Neural cell (in vitro differentiated cells): ENCODE data around the gene SAMD9. TPM values are rescaled to one million over a fixed set of nuclear protein-coding genes. Genes with fewer than 3 reads are reported as not detected.
"Not testable (repeated sequence)": the region's sequence is repeated elsewhere in the genome, so short reads cannot be mapped to it uniquely, and the experiment has no call there.

Experiments used
- H2AFZ ChIP-seq: fragments of 200-600, 300-800 bp; sonication (generic), shearing (Covaris generic); 2 replicates; pipeline ENCODE4 v1.6.0; 2014; ENCODE audit warnings: low read depth, mild to moderate bottlenecking, antibody characterized with exemption, low read length, moderate library complexity
- H3F3A ChIP-seq: fragments of 200-600 bp; shearing (Covaris generic); 2 replicates; pipeline ENCODE4 v1.6.1; 2016; ENCODE audit warnings: mild to moderate bottlenecking, moderate library complexity, mixed read lengths, antibody characterized with exemption, low read length; ENCODE audit not compliant: insufficient read depth, poor library complexity, severe bottlenecking
- H3K27ac ChIP-seq: fragments of 200-600, 300-800 bp; sonication (generic), shearing (Covaris generic); 2 replicates; pipeline ENCODE4 v1.5.1; 2014; ENCODE audit warnings: mild to moderate bottlenecking, low read length, moderate library complexity
- H3K27me3 ChIP-seq: fragments of 300-800, 200-600 bp; sonication (generic), shearing (Covaris generic); 2 replicates; pipeline ENCODE4 v1.6.0; 2014; ENCODE audit warnings: mild to moderate bottlenecking, low read depth, low read length, moderate library complexity; ENCODE audit not compliant: insufficient read depth
- H3K36me3 ChIP-seq: fragments of 300-800, 200-600 bp; sonication (generic), shearing (Covaris generic); 2 replicates; pipeline ENCODE4 v1.5.1; 2014; ENCODE audit warnings: mild to moderate bottlenecking, antibody characterized with exemption, low read length, moderate library complexity; ENCODE audit not compliant: insufficient read depth
- H3K4me2 ChIP-seq: fragments of 300-800, 200-600 bp; sonication (generic), shearing (Covaris generic); 2 replicates; pipeline ENCODE4 v1.6.0; 2014; ENCODE audit warnings: mild to moderate bottlenecking, low read length
- H3K4me3 ChIP-seq: fragments of 300-800, 200-600 bp; sonication (generic), shearing (Covaris generic); 2 replicates; pipeline ENCODE4 v1.5.1; 2014; ENCODE audit warnings: mild to moderate bottlenecking, low read length, moderate library complexity
- H3K79me2 ChIP-seq: fragments of 200-600 bp; shearing (Covaris generic); replicated peaks from 2 replicates; pipeline ENCODE4 v1.6.0; 2014; ENCODE audit warnings: mild to moderate bottlenecking, low read length, moderate library complexity; ENCODE audit not compliant: insufficient read depth
- H3K9ac ChIP-seq: fragments of 300-800, 200-600 bp; sonication (generic), shearing (Covaris generic); 2 replicates; pipeline ENCODE4 v1.6.1; 2016; ENCODE audit warnings: mild to moderate bottlenecking, low read length, mixed read lengths
- H3K9me2 ChIP-seq: fragments of 200-600 bp; shearing (Covaris generic); 2 replicates; pipeline ENCODE4 v1.6.1; 2016; ENCODE audit warnings: mild to moderate bottlenecking, low read length, mixed read lengths; ENCODE audit not compliant: insufficient read depth
- H3K9me3 ChIP-seq: fragments of 200-600, 300-800 bp; sonication (generic), shearing (Covaris generic); 2 replicates; pipeline ENCODE4 v1.6.1; 2016; ENCODE audit warnings: mild to moderate bottlenecking, mixed run types, low read length, moderate library complexity, mixed read lengths
- H4K20me1 ChIP-seq: fragments of 200-600 bp; shearing (Covaris generic); 2 replicates; pipeline ENCODE4 v1.6.1; 2016; ENCODE audit warnings: mild to moderate bottlenecking, mixed run types; ENCODE audit not compliant: insufficient read depth
- EP300 ChIP-seq: fragments of 450-650 bp; conservative IDR thresholded peaks from 2 replicates; pipeline ENCODE4 v1.6.1; 2014; ENCODE audit warnings: antibody characterized with exemption, mild to moderate bottlenecking, moderate library complexity; ENCODE audit not compliant: poor library complexity, severe bottlenecking
- EZH2 ChIP-seq: fragments of 200-600, 300-800 bp; shearing (Covaris generic), sonication (generic); IDR thresholded peaks from 2 replicates; pipeline ENCODE4 v1.6.1; 2014; ENCODE audit warnings: antibody characterized with exemption, low read length, borderline replicate concordance, mild to moderate bottlenecking; ENCODE audit not compliant: insufficient read depth, poor library complexity, severe bottlenecking
- POLR2AphosphoS5 ChIP-seq: IDR thresholded peaks from 2 replicates; pipeline ENCODE4 v1.6.1; 2012
- SMC3 ChIP-seq: fragments of 450-650 bp; conservative IDR thresholded peaks from 2 replicates; pipeline ENCODE4 v1.6.1; 2014; ENCODE audit warnings: antibody characterized with exemption, mild to moderate bottlenecking, moderate library complexity; ENCODE audit not compliant: poor library complexity
- polyA plus RNA-seq: library from polyadenylated mRNA; depleted of rRNA; stranded (reverse); fragments of >200 nt; gene quantifications from 2 replicates; pipeline ENCODE4 v1.2.3, GENCODE V29; 2014
- TF ChIP-seq, protein P1 (sequence below): fragments of 450-650 bp; IDR thresholded peaks from 2 replicates; pipeline ENCODE4 v1.5.1; 2014; ENCODE audit warnings: antibody characterized with exemption, mild to moderate bottlenecking, moderate library complexity; ENCODE audit not compliant: poor library complexity, severe bottlenecking

Gene SAMD9
- polyA plus RNA-seq, 1 donor from 2014 or later: not detected

DNA sequence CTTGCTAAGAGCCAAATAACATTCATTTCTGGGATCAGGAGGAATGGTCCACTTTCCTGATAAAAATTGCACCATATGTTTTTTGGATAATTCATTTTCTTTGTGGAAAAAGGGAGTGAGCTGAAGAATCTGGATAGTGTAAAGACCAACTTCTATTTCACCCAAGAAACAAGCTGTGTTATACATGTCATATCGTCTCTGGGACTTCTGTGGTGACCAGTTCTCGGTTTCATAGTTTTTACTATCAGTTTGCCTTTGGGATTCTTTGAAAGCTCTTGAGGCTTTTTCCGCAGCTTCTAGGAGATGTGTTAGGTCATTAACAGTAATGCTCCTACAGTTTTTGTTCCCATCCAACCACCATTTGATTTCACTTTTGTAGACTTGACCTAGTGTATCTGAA is 14.4 kb upstream of the SAMD9 start:
- Histone ChIP-seq H3K27me3 (no peaks in the 10 kb centered on the region), H3K27ac (no peak overlapping the region), H3K36me3 (no peaks in the 10 kb centered on the region), H3K9me2 (no peaks in the 10 kb centered on the region), H3K79me2 (no peaks in the 10 kb centered on the region), H3K9me3 (no peaks in the 10 kb centered on the region), H2AFZ (no peak overlapping the region), H3K4me2 (no peak overlapping the region), H3K9ac (no peak overlapping the region), H3K4me3 (no peak overlapping the region), H4K20me1 (no peaks in the 10 kb centered on the region), H3F3A (no peaks in the 10 kb centered on the region)
- TF ChIP-seq SMC3: no peak
- TF ChIP-seq POLR2AphosphoS5: no peak
- TF ChIP-seq, protein P1, sequence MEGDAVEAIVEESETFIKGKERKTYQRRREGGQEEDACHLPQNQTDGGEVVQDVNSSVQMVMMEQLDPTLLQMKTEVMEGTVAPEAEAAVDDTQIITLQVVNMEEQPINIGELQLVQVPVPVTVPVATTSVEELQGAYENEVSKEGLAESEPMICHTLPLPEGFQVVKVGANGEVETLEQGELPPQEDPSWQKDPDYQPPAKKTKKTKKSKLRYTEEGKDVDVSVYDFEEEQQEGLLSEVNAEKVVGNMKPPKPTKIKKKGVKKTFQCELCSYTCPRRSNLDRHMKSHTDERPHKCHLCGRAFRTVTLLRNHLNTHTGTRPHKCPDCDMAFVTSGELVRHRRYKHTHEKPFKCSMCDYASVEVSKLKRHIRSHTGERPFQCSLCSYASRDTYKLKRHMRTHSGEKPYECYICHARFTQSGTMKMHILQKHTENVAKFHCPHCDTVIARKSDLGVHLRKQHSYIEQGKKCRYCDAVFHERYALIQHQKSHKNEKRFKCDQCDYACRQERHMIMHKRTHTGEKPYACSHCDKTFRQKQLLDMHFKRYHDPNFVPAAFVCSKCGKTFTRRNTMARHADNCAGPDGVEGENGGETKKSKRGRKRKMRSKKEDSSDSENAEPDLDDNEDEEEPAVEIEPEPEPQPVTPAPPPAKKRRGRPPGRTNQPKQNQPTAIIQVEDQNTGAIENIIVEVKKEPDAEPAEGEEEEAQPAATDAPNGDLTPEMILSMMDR: no peak
- TF ChIP-seq EP300: no peak
- no peak for TF ChIP-seq EZH2

DNA sequence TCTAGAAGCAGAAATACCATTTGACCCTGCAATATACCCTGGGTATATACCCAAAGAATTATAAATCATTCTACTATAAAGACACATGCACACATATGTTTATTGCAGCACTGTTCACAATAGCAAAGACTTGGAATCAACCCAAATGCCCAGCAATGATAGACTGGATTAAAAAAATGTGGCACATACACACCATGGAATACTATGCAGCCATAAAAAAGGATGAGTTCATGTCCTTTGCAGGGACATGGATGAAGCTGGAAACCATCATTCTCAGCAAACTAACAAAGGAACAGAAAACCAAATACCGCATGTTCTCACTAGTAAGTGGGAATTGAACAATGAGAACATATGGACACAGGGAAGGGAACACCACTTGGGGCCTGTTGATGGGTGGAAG is 9.2 kb upstream of the SAMD9 start:
- not testable (repeated sequence) for H3K27ac ChIP-seq, H3K9me3 ChIP-seq, H3K27me3 ChIP-seq, H2AFZ ChIP-seq, H3K4me3 ChIP-seq, H3K9me2 ChIP-seq, H3K4me2 ChIP-seq, H3K36me3 ChIP-seq, H4K20me1 ChIP-seq, H3K79me2 ChIP-seq, H3F3A ChIP-seq, H3K9ac ChIP-seq

DNA sequence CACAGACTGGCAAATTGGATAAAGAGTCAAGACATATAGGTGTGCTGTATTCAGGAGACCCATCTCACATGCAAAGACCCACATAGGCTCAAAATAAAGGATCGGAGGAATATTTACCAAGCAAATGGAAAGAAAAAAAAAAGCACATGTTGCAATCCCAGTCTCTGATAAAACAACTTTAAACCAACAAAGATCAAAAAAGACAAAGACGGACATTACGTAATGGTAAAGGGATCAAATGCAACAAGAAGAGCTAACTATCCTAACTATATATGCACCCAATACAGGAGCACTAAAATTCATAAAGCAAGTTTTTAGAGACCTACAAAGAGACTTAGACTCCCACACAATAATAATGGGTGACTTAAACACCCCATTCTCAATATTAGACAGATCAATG is 5.8 kb upstream of the SAMD9 start:
- H3K36me3 ChIP-seq, H3K4me3 ChIP-seq, H3F3A ChIP-seq, H3K4me2 ChIP-seq, H3K27me3 ChIP-seq, H2AFZ ChIP-seq, H4K20me1 ChIP-seq, H3K9me2 ChIP-seq, H3K9ac ChIP-seq, H3K27ac ChIP-seq, H3K9me3 ChIP-seq, H3K79me2 ChIP-seq: not testable (repeated sequence)

DNA sequence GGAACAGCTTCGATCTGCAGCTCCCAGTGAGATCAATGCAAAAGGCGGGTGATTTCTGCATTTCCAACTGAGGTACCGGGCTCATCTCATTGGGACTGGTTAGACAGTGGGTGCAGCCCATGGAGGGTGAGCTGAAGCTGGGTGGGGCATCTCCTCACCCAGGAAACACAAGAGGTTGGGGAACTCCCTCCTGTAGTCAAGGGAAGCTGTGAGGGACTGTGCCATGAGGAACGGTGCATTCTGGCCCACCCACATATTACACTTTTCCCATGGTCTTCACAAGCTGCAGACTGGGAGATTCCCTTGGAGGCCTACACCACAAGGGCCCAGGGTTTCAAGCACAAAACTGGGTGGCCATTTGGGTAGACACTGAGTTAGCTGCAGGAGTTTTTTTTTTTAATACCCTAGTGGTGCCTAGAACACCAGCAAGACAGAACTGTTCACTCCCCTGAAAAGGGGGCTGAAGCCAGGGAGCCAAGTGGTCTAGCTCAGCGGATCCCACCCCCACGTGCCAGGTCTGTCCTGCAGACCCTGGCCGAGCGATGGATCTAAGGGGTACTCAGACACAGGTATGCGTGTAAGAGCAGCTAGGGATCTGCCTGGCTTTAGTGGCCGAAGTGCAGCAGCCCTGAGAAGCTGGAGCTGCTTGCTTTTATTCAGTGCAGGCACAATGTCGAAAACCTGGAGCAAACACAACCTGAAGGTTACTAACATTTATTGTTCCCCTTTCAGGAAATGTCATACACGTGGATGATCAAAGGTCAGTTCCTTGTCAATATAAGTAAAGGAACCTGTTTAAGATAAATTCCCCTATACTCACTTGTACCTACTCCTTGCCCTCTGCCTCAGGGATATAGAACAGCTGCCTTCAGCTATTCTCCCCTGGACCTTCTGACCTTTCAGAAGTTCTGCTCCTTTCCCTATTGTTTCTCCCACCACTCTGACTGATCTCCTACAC is 3.1 kb upstream of the SAMD9 start:
- Histone ChIP-seq H3K9me2 (no peaks in the 10 kb centered on the region), H4K20me1 (no peaks in the 10 kb centered on the region), H3K4me3 (no peak overlapping the region), H3K4me2 (no peak overlapping the region), H2AFZ (no peak overlapping the region), H3K9ac (no peak overlapping the region), H3F3A (no peaks in the 10 kb centered on the region), H3K36me3 (no peaks in the 10 kb centered on the region), H3K27me3 (no peaks in the 10 kb centered on the region), H3K27ac (no peak overlapping the region), H3K9me3 (no peaks in the 10 kb centered on the region), H3K79me2 (no peaks in the 10 kb centered on the region)
- TF ChIP-seq, protein P1: no peak
- no peak for TF ChIP-seq EZH2
